ENCODE measurements around the gene RALGAPB. TPM values are rescaled to one million over a fixed set of nuclear protein-coding genes. Genes with fewer than 3 reads are reported as not detected.

The RALGAPB gene
- total RNA-seq, 3 donors from 2014 or later: 32.8 to 73.6 (median 58.0) TPM

GRCh38 chr20:38447931-38448675 is 24.5 kb upstream of the RALGAPB start:
- Histone ChIP-seq H3K4me1 (peaks cover 0 to 6% of the 10 kb centered on the region in 2 donors), H3K36me3 (no peaks in the 10 kb centered on the region), H3K27ac (peak overlapping the region; percentile 1 to 7), H3K9me3 (no peaks in the 10 kb centered on the region), H3K27me3 (no peaks in the 10 kb centered on the region), H3K4me3 (no peak overlapping the region)
- intact Hi-C loops (cut with DNase I; ENCODE audit: low total_unique reads): no loop called here
- no peak for TF ChIP-seq POLR2AphosphoS5 (IDR thresholded peaks at IDR 0.05)
- peak in 1 of 3 donors; percentile 9 for TF ChIP-seq CTCF (IDR thresholded peaks at IDR 0.05)
- no peak for TF ChIP-seq POLR2A (IDR thresholded peaks at IDR 0.05)
- DNase-seq (ENCODE audit: low spot score in 2 of 2): no peak

GRCh38 chr20:38449046-38449445 is 23.6 kb upstream of the RALGAPB start:
- intact Hi-C loops (cut with DNase I; ENCODE audit: low total_unique reads): no loop called here
- TF ChIP-seq POLR2A (IDR thresholded peaks at IDR 0.05): no peak
- TF ChIP-seq POLR2AphosphoS5 (IDR thresholded peaks at IDR 0.05): no peak
- no peak for TF ChIP-seq CTCF (IDR thresholded peaks at IDR 0.05)
- no peak for DNase-seq (ENCODE audit: low spot score in 2 of 2)
- Histone ChIP-seq H3K36me3 (no peaks in the 10 kb centered on the region), H3K9me3 (no peaks in the 10 kb centered on the region), H3K4me3 (no peak overlapping the region), H3K27ac (no peak overlapping the region), H3K4me1 (peaks cover 0 to 6% of the 10 kb centered on the region in 2 donors), H3K27me3 (no peaks in the 10 kb centered on the region)

- Histone ChIP-seq H3K9me3 (no peaks in the 10 kb centered on the region), H3K4me1 (peaks cover 0 to 6% of the 10 kb centered on the region in 2 donors), H3K27me3 (no peaks in the 10 kb centered on the region), H3K36me3 (no peaks in the 10 kb centered on the region), H3K27ac (no peak overlapping the region), H3K4me3 (no peak overlapping the region)
- intact Hi-C loops (cut with DNase I; ENCODE audit: low total_unique reads): no loop called here
- TF ChIP-seq POLR2AphosphoS5 (IDR thresholded peaks at IDR 0.05) (no peak), CTCF (IDR thresholded peaks at IDR 0.05) (no peak), POLR2A (IDR thresholded peaks at IDR 0.05) (no peak)
- DNase-seq (ENCODE audit: low spot score in 2 of 2): no peak
Measured at GRCh38 chr20:38450412-38450975, 22.1 kb upstream of the RALGAPB start.

- peak overlapping the region in 1 of 2 donors; percentile 38 for H3K27ac ChIP-seq
- H3K9me3 ChIP-seq: no peaks in the 10 kb centered on the region
- no peaks in the 10 kb centered on the region for H3K4me1 ChIP-seq
- no peaks in the 10 kb centered on the region for H3K36me3 ChIP-seq
- no peak overlapping the region for H3K4me3 ChIP-seq
- H3K27me3 ChIP-seq: no peaks in the 10 kb centered on the region
- intact Hi-C loops (cut with DNase I; ENCODE audit: low total_unique reads): no loop called here
- no peak for TF ChIP-seq POLR2AphosphoS5 (IDR thresholded peaks at IDR 0.05)
- TF ChIP-seq CTCF (IDR thresholded peaks at IDR 0.05): no peak
- no peak for TF ChIP-seq POLR2A (IDR thresholded peaks at IDR 0.05)
- DNase-seq (ENCODE audit: low spot score in 2 of 2): peak in 1 of 2 donors; percentile 31
Measured at GRCh38 chr20:38452880-38453624, 19.6 kb upstream of the RALGAPB start.

- intact Hi-C loops (cut with DNase I; ENCODE audit: low total_unique reads): no loop called here
- H3K36me3 ChIP-seq: no peaks in the 10 kb centered on the region
- H3K27me3 ChIP-seq: no peaks in the 10 kb centered on the region
- H3K27ac ChIP-seq: no peak overlapping the region
- no peaks in the 10 kb centered on the region for H3K4me1 ChIP-seq
- DNase-seq (ENCODE audit: low spot score in 2 of 2): peak in 1 of 2 donors; percentile 15
- no peak for TF ChIP-seq POLR2A (IDR thresholded peaks at IDR 0.05)
- no peak for TF ChIP-seq POLR2AphosphoS5 (IDR thresholded peaks at IDR 0.05)
- TF ChIP-seq CTCF (IDR thresholded peaks at IDR 0.05): no peak
- no peaks in the 10 kb centered on the region for H3K9me3 ChIP-seq
- H3K4me3 ChIP-seq: no peak overlapping the region
Measured at GRCh38 chr20:38453941-38454340, 18.7 kb upstream of the RALGAPB start.

All from breast epithelium (tissue), 4 donors.